Measurements from ENCODE around the gene IFT80.

- TF ChIP-seq CTCF (IDR thresholded peaks at IDR 0.05) (no peak), POLR2A (IDR thresholded peaks at IDR 0.05) (no peak)
Measured at GRCh38 chr3:160331127-160331937, 67.7 kb downstream of the IFT80 start.

Data from uterus (tissue), 2 donors.